NCI-H1930 (cell line): ENCODE data around the gene KDM4B.
"Not testable (repeated sequence)": the region's sequence is repeated elsewhere in the genome, so short reads cannot be mapped to it uniquely, and the experiment has no call there.

Experiments used
- DNase-seq, 2 experiments: peaks; one replicate each; lab custom pipeline; 2025; lab: John Stamatoyannopoulos, UW

The KDM4B gene

DNA sequence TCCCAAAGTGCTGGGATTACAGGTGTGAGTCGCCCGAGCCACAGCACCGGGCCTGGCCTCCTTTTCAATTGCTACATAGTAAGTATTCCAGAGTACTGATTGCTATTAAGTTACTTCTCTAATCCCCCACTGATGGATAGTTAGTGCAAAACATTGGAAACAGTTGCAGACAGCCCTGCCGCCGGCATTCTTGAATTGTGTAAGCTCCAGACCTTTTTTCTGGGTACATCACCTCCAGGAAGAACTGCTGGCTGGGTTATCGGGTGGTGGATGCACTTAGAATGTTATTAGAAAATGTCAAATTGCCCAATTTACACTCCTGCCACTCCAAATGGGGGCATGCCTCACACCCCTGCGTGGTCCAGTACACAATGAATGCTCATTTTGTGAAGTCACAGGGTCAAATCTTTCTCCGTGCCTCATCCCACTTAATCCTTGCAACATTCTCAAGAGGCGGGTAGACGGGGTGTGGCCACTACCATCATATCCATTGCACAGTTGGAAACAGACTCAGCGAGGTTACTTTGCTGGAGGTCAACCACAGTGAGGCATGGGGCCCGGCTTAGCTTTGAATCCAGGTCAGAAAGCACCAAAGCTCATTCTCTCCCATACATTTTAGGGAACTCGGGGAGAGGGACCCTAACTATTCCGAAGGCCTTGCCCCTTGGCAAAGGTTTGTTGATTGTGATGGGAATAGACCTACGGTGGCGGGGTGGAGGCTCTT lies 1.0 kb upstream of the KDM4B start:
- DNase-seq = no peak

DNA sequence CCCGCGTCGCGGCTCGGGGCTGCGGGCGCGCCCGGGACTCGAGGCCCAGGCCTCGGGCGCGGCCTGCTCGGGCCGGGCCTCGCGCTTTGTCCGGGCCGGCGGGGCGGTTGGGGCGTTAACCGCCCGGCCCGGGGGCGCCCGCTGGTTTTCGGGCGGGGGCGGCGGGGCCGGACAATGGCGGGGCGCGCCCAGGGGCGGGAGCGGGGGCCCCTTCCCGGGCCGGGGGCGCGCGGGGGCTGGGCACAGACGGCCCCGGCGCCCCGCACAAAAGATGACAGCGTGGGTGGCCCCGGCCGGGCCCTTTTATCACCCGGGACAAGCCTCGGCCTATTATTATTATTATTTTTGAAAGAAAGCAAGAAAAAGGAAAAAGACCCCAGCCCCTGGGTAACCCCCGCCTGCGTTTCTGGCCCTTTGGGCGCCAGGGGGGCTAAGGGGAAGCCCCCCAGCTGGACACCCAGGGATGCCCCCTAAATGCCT lies 419 bp downstream of the KDM4B start:
- no peak for DNase-seq

DNA sequence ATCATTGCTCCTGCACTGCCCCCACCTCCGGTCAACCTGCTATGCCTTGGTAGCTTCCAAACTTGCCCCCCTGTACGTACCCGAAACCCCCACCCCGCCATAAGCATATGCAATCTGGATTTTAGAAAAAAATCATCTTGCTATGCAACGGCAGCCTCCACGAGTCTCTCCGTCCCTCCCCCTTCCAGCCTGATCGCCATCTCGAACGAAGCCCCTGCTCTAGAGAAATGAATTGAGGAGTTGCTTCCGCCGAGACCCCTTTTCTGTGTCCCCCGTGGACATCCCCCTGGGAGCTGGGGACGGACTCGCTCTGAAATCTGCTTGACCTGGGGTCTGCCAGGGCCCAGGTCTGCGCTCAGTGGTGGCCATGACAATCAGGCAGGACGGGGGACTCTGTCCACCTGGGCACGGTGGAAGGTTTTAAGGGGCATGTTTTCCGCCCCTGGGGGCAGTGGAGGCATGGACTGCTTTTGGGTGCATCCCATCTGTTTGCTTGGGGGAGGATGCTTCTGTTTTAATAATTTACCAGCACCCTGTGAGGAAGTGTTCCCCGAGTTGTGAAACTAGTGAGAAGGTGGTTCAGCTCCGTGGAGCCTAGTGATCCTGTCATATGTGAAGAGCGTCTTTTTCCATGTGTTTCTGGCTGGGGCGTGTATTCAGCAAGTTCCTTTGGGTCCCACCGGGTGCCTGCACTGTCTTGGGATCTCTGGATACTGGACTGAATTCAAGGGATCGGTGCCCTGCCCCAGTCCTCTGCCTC lies 1.0 kb downstream of the KDM4B start:
- no peak for DNase-seq

DNA sequence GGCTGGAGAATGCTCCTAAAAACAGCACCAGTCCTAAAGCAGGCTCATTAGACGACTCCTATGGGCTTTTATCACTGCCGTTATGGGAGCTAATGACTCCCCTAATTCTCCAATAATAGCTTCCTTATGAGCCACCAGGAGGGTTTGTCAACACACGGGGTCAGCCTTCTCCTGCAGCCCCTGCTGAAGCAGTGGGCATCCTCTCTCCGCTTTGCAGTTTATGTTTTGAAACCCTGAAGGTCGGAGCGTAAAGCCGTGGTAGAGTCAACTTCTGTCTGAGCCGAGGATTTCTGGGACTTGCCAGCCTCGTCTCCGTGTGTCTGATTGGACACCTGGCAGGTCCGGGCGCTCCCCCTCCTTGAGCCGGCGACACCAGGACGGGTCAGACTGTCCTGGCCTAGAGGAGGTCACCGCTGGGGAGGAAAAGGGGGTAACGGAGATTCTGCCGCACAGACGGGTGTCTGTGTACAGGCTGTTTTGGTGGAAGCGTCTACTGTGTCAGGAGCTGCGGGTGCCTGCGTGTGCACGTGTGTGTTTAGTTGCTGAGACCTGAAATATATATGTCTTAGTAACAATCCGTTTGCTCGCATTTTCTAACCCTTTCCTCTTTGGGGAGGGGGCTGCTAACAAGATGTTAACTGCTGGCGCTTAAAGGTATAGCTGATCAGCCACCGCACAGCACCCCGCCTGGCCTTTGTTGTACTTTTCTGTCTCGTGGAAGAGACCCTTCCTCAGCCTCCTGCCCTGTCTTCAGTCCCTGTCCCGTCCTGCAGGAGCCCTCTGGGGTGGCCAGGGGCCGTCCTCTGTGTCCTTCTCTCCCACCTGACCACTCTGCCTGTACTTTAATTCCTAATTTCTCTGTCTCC lies 1.9 kb downstream of the KDM4B start:
- no peak for DNase-seq

DNA sequence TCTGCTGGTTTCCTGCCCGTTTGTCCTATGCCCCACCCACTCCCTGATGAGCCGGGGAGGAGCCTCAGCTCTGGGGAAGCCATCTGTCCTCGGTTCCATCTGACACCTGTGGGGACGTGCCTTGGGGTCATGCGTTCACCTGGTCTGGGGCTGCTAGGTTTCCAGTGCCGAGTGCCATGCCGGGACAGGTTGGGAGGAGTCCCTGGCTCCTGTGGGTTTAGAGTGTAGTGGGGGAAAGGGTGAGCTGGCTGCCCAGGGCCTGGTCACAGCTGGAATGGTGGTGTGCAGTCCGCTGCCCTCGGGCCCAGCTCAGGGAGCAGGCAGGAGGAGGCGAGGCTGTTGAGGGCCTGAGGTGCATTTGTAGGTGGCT lies 2.5 kb downstream of the KDM4B start:
- DNase-seq = no peak

DNA sequence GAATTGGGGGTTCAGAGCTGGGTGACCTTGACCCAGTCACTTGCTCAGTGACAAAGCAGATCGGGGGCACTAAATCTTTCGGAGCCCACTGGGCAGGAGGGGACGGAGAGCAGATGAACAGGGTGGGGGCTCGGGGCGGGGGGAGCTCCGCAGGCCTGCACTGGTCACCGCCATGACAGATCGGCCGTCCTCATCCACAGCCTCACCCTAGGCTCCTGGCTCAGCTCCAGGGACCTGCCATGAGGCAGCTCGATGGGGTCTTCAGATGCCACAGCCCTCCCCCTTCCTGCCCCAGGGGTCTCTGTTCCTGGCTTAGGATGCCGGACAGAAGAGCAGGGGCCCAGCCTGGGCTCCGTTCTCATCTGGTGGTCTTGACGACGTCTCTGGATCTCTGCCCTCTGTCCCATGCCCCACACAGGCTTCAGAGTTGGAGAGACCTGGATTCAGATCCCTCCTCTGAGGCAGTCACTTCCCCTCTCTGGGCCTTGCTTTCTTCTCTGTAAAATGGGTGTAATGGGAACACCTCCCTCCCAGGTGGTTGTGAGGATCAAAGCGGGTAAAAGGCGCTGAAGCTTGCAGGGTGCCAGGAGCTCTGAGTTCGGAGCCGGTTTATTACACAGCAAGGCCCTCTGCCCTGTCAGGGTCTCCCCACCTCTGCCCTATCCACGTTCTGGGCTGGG lies 3.0 kb downstream of the KDM4B start:
- DNase-seq = no peak

DNA sequence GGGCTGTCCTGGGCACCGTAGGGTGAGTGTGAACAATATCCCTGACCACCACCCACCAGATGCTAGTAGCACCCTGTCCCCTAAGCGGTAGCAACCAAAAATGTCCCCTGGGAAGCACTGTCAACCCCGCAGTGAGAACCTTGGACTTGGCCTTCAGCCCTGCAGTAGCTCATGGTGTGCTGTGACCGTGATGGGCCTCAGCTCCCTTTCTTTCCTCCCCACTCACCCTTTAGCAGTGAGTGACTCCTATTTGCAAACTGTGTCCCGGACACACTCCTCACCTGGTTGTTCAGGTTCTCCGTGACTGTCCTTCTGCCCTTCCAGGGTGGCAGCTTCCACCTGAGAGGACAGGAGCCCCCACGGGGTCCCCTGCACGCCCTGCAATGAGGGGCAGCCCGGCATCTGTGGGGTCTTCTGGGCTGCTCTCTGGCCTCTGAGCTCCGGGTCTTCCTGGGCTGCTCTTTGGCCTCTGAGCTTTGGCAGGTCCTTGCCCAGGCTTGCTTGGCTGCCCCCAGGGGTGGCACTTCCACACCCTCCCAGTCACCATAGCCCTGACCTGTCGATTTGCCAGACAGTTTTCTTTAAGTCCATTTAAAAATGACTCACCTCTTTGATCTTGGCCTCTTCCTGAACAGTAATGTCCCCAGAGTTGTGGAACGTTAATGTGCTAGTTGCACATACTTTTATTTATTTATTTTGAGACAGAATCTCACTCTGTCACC lies 3.8 kb downstream of the KDM4B start:
- no peak for DNase-seq

DNA sequence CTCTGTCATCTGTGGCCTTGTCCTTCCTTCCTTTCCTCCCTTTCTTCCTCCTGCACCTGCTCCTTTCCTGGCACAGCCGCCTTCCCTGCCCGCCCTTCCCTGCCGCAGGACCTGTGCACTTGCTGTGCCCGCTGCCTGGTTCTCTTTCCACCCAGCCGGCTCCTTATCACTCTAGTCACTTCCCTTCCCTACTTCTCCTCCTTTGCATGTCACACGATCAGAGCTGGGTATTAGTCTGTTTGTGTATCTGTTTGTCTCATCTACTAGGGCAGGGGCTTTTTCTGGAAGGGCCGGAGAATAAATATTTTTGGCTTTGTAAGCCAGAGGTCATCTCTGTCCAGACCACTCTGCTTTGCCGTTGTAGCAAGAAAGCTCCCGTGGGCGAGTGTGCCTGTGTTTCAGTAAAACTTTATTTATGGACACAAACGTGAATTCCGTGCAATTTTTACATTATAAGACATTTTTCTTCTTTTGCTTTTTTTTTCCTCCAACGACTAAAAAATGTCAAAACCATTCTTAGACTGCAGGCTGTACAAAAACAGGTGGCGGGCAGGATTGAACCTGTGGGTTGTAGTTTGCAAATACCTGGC lies 6.1 kb downstream of the KDM4B start:
- DNase-seq = no peak

DNA sequence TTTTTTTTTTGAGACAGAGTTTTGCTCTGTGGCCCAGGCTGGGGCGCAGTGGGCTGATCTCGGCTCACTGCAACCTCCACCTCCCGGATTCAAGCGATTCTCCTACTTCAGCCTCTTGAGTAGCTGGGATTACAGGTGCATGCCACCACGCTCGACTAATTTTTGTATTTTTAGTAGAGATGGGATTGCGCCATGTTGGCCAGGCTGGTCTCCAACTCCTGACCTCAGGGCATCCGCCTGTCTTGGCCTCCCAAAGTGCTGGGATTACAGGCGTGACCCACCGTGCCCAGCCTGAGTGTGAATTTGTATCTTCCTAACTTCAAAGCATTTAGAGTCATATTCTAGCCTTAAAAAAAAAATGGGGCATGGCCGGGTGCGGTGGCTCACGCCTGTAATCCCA lies 6.7 kb downstream of the KDM4B start:
- DNase-seq = not testable (repeated sequence)

DNA sequence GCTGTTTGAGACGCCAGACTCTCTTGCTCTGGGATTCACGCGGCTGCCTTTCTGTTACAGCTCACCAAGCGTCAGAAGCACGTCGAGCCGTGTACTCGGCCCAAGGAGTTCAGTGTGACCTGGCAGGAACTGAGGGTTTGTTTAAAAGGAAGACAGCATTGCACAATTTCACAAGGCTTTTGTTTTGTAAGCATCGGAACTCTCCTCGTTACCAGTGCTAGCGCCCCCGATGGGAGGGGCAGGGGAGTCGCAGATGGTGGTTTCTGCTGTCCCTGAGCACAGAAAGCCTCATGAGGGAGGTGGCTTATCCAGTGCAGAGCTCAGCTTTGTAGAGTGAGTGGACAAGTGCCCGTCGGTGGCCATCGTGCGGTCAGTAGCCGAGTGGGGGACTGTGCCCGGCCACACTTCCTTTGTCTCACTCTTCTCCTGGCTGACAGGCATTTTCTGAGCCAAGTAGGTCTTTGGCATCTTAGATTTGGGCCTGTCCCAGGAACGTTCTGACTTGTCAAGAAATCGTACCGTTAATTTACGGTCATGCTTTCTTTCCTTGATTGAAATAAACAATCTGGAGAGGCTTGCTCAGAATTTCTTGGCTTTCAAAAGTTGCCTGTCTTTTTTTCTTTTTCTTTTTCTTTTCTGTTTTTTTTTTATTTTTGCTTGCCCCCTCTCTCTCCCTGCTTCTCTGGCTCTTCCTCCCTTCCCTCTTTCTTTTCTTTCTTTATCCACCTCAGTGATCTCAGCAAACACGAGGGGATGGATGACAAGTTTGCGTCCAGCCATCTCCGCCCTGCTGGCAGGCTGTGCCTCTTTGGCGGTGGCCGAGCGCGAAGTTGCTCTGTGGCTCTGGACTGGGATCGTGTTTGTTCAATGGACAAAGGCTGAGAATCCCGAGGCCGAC lies 7.7 kb downstream of the KDM4B start:
- DNase-seq = no peak

DNA sequence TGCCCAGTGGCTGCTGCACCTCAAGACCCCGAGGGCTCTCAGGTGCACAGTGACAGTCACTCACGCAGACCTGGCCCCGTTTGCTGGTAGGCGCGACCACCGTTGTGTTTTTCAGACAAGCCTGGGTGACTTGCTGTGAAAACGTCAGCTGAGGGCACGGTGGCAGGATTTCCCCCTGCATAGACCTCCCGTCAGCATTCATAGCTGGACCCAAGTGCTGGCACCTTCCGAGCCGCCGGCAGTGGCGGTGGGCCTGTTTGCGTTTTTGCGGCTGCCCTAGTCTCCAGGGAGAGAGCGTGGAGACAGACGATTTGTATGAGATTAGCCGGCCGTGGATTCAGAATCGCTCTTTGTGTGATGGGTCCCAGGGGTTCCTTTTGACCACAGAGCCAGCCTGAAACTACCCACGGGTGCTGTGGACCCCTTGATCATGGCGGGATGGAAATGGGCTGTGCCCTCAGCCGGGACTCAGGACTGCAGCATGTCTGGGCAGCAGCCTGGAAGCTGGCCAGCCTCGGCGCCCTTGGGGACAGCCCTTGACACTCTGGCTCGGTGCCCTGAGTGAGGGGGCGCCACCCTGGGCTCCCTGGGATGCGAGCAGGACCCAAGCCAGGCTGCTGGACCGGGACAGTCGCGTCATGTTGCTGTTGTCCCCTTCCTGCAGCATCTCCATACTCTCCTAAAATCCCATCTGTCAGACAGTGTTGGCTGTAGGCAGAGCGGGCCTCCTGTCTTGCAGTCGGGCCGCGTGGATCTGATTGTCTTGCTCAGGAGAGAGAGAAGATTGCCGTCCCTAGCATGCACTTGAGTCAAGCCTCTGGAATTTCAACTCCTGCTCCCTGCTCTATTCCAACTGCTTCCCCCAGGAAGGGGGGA lies 8.6 kb downstream of the KDM4B start:
- no peak for DNase-seq

DNA sequence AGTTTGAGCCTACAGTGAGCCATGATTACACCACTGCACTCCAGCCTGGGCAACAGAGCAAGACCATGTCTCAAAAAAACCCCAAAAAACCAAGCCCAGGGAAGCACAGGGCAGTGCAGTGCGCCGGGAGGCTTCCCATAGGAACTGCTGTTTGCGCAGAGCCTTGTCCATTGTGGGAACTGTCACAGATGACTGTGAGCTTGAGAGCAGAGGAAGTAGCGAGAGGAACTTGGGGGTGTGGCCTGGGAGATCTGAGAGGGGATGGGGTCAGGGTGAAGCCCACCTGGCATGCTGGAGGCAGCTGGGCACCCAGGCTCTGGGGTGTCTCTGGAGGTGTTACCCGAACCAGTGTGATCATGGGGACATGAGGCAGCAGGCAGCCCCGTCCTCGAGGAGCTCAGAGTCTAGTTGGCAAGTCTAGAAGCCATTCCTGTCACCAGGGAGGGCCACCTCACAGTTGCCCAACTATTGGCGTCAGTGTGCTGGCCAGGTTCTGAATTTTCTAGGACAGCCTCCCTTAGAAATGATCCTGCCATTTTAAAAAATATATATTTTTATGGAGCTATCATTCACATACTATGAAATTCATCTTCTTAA lies 10.4 kb downstream of the KDM4B start:
- no peak for DNase-seq

DNA sequence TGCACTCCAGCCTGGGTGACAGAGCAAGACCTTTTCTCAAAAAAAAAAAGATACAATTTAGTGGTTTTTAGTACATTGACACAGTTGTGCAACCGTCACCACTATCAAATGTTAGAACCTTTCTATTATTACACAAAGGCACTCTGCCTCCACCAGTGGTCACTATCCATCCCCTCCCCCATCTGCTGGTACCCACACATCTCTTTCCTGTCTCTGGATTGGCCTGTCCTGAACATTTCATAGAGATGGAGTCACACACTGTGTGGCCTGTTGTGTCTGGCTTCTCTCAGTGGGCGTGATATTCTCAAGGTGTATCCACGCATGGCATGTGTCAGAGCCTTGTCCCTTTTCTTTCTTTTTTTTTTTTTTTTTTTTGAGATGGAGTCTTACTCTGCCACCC lies 11.2 kb downstream of the KDM4B start:
- DNase-seq = no peak

DNA sequence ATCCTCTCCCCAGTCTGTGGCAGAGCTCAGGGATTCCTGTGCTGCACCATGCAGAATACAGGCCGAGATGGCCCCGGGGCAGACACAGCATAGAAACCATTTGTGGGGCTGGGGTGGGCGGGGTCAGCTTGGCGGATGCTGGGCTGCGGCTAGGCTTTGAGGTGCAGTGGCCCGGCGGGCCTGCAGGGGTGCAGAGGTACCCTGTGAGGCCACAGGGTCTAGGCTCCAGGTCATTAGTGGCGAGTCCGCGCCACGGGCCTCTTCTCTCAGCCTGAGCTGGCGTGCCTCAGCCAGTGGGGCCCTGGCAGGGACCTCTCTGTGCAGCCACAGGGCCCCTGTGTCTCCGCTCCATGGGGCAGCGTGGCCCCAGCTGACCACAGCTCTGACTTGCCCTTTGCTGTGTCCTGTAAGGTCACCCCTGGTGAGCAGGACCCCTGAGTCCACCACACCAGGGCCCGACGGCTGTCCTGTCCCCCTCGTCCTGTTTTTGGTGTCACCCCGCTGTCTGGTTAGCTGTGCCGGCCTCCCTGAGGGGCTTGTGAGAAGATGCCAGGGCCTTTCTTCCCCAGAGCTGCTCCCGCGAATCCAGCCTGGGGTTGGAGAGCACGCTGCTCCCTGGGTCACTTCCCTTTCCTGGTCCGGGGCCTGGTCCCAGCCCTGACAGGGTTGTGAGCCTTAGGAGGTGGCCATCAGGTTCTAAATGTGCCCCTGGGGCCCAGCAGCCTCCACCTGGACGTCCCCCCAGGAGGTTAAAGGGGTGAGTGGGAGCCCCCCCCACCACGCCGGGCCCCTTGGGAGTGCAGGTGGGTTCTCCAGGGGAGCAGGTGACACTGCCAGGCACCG lies 12.1 kb downstream of the KDM4B start:
- DNase-seq = no peak

DNA sequence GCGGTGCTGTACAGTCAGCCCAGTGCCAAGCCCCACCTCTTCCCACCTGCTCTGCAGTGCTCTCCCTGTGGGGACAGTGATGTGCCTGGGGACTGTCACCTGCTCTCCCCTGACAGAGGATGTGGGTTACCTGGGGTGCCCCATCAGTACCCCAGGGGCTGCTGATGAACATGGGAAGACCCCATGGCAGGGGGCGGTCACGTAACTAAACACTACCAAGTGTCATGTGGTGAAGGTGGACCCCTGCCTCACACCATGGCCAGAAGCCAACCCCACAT lies 12.7 kb downstream of the KDM4B start:
- DNase-seq = no peak

DNA sequence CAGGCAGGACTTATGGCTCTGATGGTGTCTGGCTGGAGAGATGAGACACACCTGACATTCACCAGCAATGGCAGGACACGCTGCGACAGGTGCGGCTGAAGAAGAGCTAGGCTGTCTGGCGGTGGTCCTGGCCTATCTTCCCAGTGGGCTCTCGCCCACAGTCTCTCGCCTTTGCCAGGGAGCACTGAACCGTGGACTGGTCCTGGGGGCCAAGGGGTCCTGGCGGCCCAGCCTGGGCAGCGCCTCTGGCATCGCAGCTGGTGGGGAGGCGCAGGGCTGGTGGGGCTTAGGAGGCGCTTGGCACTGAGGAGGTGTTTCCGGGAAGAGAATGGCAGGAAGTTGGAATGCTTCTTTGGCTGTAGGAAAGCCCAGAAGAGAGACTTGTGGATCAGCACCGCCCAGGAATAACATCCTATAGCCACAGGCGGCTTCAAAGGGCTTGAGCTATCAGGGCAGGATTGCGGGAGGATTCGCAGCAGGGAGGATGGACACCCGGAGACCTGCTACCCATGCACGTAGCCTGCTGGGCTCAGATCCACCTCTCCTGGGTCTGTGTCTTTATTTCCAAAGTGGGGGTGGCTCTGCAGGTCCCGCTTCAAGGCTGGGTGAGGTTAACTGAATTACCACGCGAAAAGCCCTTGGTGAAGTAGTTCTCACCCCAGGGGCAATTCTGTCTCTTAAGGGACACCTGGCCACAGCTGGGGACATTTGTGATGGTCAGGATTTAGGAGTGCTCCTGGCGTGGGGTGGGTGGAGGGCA lies 14.6 kb downstream of the KDM4B start:
- no peak for DNase-seq

DNA sequence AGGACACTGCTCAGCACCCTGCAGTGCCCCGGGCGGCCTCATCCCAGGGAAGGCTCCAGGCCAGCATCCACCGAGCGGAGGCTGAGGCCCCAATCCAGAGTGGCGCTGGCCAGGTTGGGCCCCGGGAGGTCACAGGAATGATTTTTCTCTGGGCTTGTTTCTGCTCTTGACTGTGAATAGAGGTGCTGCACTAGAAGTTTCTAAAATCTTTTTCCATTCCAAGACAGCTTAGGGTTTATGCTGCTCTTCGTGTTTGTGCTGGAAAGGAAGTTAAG lies 15.1 kb downstream of the KDM4B start:
- no peak for DNase-seq
